SU-DHL-6 (cell line): ENCODE results near the gene TRDN.

Source experiments
- EZH2phosphoT487 ChIP-seq: fragments of 200-600 bp; sonication (generic), shearing (Covaris generic); conservative IDR thresholded peaks from 2 replicates; pipeline ENCODE4 v1.6.1; 2018; ENCODE audit warnings: mild to moderate bottlenecking, antibody characterized with exemption, low read length, moderate library complexity, mixed read lengths
- TF ChIP-seq, protein P1 (sequence below): fragments of 200-600 bp; sonication (generic); IDR thresholded peaks from one replicate; pipeline ENCODE4 v1.5.1; 2017; ENCODE audit warnings: antibody characterized with exemption, mild to moderate bottlenecking, low read length, moderate library complexity; ENCODE audit not compliant: insufficient read depth, poor library complexity, severe bottlenecking

DNA sequence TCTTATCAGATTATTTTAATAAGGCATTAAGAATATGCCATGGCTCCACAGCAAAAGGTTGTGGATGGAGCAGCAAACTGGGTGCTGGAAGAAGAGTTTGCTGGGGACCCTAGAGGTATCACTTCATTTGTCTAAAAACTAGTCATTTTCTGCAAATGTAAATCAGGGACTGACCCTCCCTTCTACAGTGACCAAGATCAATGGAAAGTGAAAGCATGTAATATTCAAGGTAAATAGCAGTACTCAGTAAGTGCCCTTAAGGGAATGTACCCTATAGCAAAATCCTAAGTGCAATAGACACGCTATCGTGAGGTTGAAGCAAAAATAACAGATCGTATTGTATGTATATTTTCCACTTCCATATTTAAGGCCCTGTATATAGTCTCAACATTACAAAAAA, 38.7 kb downstream of the TRDN start:
- TF ChIP-seq, protein P1, sequence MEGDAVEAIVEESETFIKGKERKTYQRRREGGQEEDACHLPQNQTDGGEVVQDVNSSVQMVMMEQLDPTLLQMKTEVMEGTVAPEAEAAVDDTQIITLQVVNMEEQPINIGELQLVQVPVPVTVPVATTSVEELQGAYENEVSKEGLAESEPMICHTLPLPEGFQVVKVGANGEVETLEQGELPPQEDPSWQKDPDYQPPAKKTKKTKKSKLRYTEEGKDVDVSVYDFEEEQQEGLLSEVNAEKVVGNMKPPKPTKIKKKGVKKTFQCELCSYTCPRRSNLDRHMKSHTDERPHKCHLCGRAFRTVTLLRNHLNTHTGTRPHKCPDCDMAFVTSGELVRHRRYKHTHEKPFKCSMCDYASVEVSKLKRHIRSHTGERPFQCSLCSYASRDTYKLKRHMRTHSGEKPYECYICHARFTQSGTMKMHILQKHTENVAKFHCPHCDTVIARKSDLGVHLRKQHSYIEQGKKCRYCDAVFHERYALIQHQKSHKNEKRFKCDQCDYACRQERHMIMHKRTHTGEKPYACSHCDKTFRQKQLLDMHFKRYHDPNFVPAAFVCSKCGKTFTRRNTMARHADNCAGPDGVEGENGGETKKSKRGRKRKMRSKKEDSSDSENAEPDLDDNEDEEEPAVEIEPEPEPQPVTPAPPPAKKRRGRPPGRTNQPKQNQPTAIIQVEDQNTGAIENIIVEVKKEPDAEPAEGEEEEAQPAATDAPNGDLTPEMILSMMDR: no peak
- no peak for TF ChIP-seq EZH2phosphoT487
